ENCODE measurements around the gene CAMTA1. TPM values are rescaled to one million over a fixed set of nuclear protein-coding genes. Genes with fewer than 3 reads are reported as not detected.

Gene CAMTA1
- polyA plus RNA-seq, 1 donor from 2014 or later: 162 TPM

DNA sequence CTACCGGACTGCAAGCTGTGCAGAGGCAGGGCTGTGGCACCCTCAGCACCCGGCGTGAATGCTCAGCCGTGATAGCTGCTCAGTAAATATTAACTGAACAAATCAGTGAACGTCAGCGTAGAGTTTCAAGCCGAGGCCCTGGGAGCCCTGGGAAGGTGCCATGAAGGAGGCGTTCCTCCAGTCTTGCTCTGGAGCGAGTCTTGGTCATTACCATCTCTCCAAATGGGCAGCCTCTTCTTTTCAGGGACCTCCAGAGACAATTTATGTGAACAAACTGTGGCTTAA lies 449.2 kb downstream of the CAMTA1 start:
- H3K79me2 ChIP-seq (replicated peaks; ENCODE audit: insufficient read depth, low read length): no peaks in the 10 kb centered on the region
- no peak overlapping the region for H3K27ac ChIP-seq (ENCODE audit: low read length)
- TF ChIP-seq, protein P1, sequence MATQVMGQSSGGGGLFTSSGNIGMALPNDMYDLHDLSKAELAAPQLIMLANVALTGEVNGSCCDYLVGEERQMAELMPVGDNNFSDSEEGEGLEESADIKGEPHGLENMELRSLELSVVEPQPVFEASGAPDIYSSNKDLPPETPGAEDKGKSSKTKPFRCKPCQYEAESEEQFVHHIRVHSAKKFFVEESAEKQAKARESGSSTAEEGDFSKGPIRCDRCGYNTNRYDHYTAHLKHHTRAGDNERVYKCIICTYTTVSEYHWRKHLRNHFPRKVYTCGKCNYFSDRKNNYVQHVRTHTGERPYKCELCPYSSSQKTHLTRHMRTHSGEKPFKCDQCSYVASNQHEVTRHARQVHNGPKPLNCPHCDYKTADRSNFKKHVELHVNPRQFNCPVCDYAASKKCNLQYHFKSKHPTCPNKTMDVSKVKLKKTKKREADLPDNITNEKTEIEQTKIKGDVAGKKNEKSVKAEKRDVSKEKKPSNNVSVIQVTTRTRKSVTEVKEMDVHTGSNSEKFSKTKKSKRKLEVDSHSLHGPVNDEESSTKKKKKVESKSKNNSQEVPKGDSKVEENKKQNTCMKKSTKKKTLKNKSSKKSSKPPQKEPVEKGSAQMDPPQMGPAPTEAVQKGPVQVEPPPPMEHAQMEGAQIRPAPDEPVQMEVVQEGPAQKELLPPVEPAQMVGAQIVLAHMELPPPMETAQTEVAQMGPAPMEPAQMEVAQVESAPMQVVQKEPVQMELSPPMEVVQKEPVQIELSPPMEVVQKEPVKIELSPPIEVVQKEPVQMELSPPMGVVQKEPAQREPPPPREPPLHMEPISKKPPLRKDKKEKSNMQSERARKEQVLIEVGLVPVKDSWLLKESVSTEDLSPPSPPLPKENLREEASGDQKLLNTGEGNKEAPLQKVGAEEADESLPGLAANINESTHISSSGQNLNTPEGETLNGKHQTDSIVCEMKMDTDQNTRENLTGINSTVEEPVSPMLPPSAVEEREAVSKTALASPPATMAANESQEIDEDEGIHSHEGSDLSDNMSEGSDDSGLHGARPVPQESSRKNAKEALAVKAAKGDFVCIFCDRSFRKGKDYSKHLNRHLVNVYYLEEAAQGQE (IDR thresholded peaks at IDR 0.05; ENCODE audit: borderline replicate concordance): no peak
- TF ChIP-seq RAD21 (conservative IDR thresholded peaks at IDR 0.05) (no peak), POLR2AphosphoS5 (IDR thresholded peaks at IDR 0.05) (no peak), EZH2 (IDR thresholded peaks at IDR 0.05; ENCODE audit: borderline replicate concordance, insufficient read depth, low read length, poor library complexity, severe bottlenecking) (no peak), SMC3 (conservative IDR thresholded peaks at IDR 0.05; ENCODE audit: poor library complexity) (no peak), TAF1 (IDR thresholded peaks at IDR 0.05; ENCODE audit: low read depth) (no peak), MXI1 (conservative IDR thresholded peaks at IDR 0.05; ENCODE audit: poor library complexity, severe bottlenecking) (no peak), EP300 (conservative IDR thresholded peaks at IDR 0.05; ENCODE audit: poor library complexity, severe bottlenecking) (no peak)
- TF ChIP-seq, protein P2, sequence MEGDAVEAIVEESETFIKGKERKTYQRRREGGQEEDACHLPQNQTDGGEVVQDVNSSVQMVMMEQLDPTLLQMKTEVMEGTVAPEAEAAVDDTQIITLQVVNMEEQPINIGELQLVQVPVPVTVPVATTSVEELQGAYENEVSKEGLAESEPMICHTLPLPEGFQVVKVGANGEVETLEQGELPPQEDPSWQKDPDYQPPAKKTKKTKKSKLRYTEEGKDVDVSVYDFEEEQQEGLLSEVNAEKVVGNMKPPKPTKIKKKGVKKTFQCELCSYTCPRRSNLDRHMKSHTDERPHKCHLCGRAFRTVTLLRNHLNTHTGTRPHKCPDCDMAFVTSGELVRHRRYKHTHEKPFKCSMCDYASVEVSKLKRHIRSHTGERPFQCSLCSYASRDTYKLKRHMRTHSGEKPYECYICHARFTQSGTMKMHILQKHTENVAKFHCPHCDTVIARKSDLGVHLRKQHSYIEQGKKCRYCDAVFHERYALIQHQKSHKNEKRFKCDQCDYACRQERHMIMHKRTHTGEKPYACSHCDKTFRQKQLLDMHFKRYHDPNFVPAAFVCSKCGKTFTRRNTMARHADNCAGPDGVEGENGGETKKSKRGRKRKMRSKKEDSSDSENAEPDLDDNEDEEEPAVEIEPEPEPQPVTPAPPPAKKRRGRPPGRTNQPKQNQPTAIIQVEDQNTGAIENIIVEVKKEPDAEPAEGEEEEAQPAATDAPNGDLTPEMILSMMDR (IDR thresholded peaks at IDR 0.05; ENCODE audit: poor library complexity, severe bottlenecking): no peak
- H3K9me3 ChIP-seq (ENCODE audit: low read length): no peaks in the 10 kb centered on the region
- no peak overlapping the region for H3K4me2 ChIP-seq (ENCODE audit: low read length)
- no peak overlapping the region for H3K4me3 ChIP-seq (ENCODE audit: low read length)
- H3F3A ChIP-seq (ENCODE audit: insufficient read depth, low read length, poor library complexity, severe bottlenecking): no peaks in the 10 kb centered on the region
- H3K9ac ChIP-seq (ENCODE audit: low read length): no peak overlapping the region
- no peak overlapping the region for H2AFZ ChIP-seq (ENCODE audit: low read depth, low read length)
- no peaks in the 10 kb centered on the region for H3K9me2 ChIP-seq (ENCODE audit: insufficient read depth, low read length)
- H3K36me3 ChIP-seq (ENCODE audit: insufficient read depth, low read length): no peaks in the 10 kb centered on the region
- H3K27me3 ChIP-seq (ENCODE audit: insufficient read depth, low read depth, low read length): no peaks in the 10 kb centered on the region
- H4K20me1 ChIP-seq (ENCODE audit: insufficient read depth): no peaks in the 10 kb centered on the region

DNA sequence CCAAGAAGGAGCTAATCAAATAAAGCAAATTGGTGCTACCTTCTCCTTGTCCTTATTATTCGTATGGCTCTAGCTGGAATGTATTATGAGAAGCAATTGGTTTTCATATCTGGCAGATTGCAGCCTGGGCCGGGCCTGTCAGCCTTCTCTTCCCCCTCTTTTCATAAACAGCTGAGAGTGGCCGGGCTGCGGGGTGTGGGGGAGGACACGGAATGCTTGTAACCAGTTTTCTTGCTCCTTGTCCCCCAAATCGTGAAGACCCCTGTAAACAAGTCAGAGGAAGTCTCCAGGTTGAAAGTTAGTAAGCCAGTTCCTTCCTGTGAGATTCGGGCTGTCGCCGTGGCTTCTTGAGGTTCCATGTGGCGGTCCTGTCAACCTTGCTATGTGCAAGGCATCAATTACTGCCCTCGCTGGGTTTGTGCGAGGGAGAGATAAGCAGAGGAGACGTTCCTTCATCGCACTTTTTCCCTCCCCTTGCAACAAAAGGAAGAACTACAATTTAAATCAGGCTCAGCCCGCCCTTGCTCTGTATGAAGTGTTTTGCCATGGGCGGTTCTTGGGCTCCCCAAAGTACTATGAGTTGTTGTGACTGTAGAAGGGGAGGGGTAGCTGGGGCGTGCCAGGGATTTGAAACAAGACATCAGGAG lies 450.7 kb downstream of the CAMTA1 start:
- H3K9me2 ChIP-seq (ENCODE audit: insufficient read depth, low read length): no peaks in the 10 kb centered on the region
- no peaks in the 10 kb centered on the region for H3K9me3 ChIP-seq (ENCODE audit: low read length)
- no peaks in the 10 kb centered on the region for H4K20me1 ChIP-seq (ENCODE audit: insufficient read depth)
- H3K27ac ChIP-seq (ENCODE audit: low read length): no peak overlapping the region
- H3K79me2 ChIP-seq (replicated peaks; ENCODE audit: insufficient read depth, low read length): no peaks in the 10 kb centered on the region
- no peaks in the 10 kb centered on the region for H3K27me3 ChIP-seq (ENCODE audit: insufficient read depth, low read depth, low read length)
- no peak overlapping the region for H3K4me2 ChIP-seq (ENCODE audit: low read length)
- no peak for TF ChIP-seq EZH2 (IDR thresholded peaks at IDR 0.05; ENCODE audit: borderline replicate concordance, insufficient read depth, low read length, poor library complexity, severe bottlenecking)
- TF ChIP-seq RAD21 (conservative IDR thresholded peaks at IDR 0.05): no peak
- TF ChIP-seq, protein P2 (IDR thresholded peaks at IDR 0.05; ENCODE audit: poor library complexity, severe bottlenecking): no peak
- TF ChIP-seq MXI1 (conservative IDR thresholded peaks at IDR 0.05; ENCODE audit: poor library complexity, severe bottlenecking): no peak
- TF ChIP-seq SMC3 (conservative IDR thresholded peaks at IDR 0.05; ENCODE audit: poor library complexity): no peak
- TF ChIP-seq POLR2AphosphoS5 (IDR thresholded peaks at IDR 0.05): no peak
- TF ChIP-seq, protein P1 (IDR thresholded peaks at IDR 0.05; ENCODE audit: borderline replicate concordance): no peak
- H3K9ac ChIP-seq (ENCODE audit: low read length): no peak overlapping the region
- no peak overlapping the region for H2AFZ ChIP-seq (ENCODE audit: low read depth, low read length)
- no peak overlapping the region for H3K4me3 ChIP-seq (ENCODE audit: low read length)
- H3K36me3 ChIP-seq (ENCODE audit: insufficient read depth, low read length): no peaks in the 10 kb centered on the region
- H3F3A ChIP-seq (ENCODE audit: insufficient read depth, low read length, poor library complexity, severe bottlenecking): no peaks in the 10 kb centered on the region

All from neural cell (in vitro differentiated cells).